HPDE6-E6E7 (cell line): Measurements from ENCODE around the gene SPRR1B.
"Not testable (repeated sequence)": the region's sequence is repeated elsewhere in the genome, so short reads cannot be mapped to it uniquely, and the experiment has no call there.

Source experiments
- DNase-seq: peaks from one replicate; pipeline ENCODE4 v3.0.0; 2011; ENCODE audit warnings: missing footprints; ENCODE audit errors: extremely low spot score

Gene SPRR1B

DNA sequence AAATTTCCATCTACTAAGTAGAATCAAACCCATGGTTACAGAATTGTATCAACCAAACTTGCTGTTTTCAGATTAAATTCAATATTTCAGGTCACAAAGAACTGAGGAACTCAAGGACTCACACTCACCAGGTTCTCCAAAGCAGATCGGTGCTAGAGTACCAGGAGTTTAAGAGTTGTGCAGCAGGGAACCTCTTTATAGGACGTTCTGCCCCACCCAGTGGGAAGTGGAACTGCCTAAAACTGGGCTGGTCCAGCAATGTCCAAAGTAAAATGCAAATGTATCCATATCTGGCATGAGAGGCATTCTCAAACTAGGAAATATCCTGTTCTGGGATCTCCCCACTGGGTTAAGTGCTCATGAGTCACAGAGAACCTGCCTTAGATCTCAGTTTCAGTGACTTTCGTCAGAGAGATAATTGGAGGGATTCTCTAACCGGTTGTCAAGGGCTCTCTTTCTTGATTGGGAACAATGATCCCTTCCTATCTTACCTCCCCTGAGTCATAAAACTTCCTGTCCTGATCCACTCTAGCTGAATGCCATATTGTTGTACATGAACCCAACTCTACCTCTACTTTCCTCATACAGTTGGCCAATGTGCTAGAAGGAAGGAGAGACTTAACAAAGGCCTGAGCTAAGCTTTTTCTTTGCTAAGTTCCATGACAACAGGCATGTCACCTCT, 10.1 kb downstream of the SPRR1B start, which contains the start of gene SPRR2D:
TSS of gene SPRR2D (minus strand) at position 171 of the 682 bp plus-strand sequence. CDS start 774 bp downstream, outside the sequence.
- no peak for DNase-seq

DNA sequence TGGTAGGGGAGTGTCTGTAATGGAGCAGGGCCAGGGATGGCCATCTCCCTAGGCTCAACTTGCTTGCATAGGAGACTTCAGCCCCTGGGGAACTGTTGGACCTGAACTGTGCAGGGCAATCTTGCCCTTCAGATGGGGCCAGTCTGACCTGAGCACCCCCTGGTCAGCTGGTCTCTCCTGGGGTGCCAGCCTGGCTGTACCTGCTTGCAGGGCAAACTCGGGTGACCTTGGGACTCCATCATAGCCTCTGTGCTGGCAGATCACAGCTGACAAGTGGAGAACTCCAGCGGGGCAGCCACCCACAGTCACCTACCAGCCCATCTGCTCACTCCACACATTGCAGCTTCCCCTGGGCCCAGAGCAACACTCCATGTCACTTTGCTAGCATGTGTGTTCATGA, 18.2 kb downstream of the SPRR1B start:
- DNase-seq: no peak

DNA sequence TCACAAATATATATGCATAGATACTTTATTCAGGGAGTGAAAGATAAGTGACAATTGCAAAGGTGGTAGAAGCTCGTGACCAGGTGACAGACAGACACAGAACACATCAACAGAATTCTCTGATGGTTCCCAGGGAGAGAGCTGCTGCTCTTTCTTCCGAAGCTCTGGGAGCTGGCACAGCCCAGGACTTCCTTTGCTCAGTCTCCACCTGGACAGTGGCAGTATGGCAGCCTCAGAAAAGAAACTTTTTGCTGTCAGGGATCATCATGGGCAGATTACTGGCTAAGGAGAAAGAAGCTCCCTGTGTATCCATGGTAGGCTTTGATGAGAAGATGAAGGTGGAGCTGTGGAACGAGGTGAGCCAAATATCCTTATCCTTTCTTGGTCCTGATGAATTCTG, 25.1 kb downstream of the SPRR1B start:
- DNase-seq: not testable (repeated sequence)

DNA sequence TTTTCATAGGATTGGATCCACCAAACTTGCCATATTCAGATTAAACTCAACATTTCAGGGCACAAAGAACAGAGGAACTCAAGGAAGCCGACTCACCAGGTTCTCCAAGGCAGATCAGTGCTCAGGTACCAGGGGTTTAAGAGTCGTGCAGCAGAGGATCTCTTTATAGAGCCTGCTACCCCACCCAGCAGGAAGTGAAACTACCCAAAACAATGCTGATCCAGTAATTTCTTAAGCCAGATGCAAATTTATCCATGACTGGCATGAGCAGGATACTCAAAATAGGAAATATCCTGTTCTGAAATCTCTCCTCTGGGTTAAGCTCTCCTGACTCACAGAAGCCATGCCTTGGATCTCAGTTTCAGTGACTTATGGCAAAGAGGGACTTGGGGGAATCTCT, 26.4 kb downstream of the SPRR1B start, which contains the start of gene SPRR2A:
TSS of gene SPRR2A (minus strand) at position 138 of the 400 bp plus-strand sequence. CDS start 777 bp downstream, outside the sequence.
- no peak for DNase-seq

DNA sequence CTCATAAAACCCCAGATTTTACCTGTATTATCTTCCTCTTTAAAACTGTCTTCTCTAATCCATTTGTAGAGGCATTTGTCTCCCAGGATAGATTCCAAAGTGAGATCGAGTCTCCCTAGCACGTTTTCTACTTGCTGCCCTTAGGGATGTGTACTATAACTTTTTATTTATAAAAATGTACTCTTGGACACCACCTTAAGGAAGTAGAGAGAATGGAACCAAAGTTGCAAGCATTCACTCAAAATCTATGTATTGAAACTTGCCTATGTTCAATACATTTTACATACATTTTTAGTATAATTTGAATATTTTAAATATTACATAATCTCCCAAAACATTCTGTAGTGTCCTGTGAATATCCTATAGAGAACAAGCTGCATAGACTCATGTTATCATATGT, 27.2 kb downstream of the SPRR1B start:
- no peak for DNase-seq

DNA sequence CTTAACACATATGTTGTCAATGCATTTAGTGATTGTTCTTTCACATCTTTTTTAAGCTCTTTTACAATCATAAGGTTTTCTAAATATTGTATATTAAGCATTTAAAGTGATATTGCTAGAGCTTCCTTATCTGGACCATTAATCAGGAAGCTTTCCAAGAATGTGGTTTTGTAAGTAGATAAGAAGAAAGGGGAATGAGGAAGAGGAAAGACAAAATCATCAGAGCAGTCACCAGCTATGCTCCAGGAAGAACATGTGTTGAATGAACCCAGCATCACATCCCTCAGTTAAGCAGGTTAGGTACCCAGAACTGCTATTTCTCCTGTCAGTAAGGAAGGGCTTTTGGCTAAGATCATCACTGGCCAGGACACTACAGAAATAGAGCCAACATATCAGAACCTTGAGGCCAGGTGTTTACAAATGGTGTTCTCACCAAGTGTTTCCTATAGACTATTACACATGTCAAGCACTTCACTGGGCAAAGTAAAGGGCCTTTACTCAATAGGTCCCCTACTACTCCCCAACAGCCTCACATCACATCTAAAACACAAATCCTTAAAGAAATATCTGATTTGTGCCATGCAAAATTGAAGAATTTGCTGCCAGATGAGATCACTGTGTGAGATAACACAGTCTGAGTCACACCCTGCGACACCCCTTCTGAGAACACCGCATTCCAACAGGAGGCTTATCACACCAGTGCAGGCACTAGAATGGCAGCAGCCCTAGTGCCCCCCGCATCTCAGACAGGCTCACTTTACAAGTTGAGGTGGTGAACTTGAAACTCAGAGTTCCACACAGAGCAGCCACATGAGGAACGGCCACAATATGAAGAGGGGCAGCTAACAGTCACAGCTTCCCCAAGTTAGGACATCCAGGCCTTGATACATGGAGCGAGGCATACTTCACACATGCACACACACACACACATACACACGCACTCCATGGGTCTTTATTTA, 28.1 kb downstream of the SPRR1B start:
- DNase-seq: peak; percentile 12

DNA sequence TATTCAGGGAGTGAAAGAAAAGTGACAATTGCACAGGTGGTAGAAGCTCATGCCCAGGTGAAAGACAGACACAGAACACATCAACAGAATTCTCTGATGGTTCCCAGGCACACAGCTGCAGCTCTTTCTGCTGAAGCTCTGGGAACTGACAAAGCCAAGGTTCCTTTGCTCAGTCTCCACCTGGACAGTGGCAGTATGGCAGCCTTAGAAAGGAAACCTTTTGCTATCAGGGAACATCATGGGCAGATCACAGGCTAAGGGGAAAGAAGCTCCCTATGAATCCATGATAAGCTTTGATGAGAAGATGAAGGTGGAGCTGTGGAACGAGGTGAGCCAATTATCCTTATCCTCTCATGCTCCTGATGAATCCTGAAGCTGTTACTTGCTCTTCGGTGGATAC, 39.2 kb downstream of the SPRR1B start:
- DNase-seq: no peak

DNA sequence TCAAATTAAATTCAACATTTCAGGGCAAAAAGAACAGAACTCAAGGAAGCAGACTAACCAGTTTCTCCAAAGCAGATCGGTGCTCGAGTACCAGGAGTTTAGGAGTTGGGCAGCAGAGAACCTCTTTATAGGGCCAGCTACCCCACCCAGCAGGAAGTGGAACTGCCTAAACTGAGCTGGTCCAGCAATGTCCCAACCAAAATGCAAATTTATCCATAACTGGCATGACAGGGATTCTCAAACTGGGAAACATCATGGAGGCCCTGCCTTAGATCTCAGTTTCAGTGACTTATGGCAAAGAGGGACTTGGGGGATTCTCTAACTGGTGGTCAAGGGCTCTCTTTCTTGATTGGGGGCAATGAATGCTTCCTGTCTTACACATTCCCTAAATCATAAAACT, 40.5 kb downstream of the SPRR1B start, which contains the start of gene SPRR2B:
TSS of gene SPRR2B (minus strand) at position 101 of the 400 bp plus-strand sequence. CDS start 772 bp downstream, outside the sequence.
- no peak for DNase-seq

DNA sequence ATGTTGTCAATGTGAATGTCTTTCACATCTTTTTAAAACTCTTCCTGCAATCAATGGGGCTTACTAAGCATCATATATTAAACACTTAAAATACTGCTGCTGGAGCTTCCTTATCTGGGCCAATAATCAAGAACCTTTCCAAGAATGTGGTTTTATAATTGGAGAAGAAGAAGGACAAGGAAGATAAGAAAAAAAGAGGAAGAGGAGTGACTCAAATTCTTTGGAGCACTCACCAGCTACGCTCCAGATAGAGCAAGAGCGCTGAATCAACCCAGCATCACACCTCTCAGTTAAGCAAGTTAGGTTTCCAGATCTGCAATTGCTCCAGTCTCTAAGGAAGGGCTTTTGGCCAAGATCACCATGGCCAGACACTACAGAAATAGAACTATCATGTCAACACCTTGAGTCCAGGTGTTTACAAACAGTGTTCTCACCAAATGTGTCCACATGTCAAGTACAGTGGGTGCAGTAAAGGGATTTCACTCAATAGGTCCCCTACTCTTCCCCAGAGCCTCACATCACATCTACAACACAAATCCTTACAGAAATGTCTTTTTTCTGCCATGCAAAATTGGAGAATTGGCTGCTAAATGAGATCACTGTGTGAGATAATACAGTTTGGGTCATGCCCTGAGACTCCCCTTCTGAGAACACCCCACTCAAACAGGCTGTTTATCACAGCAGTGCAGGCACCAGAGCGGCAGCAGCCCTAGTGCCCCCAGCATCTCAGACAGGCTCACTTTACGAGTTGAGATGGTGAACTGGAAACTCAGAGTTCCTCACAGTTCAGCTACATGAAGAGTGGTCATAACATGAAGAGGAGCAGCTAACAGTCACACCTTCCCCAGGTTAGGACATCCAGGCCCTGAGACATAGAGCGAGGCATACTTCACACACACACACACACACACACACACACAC, 42.1 kb downstream of the SPRR1B start:
- no peak for DNase-seq

DNA sequence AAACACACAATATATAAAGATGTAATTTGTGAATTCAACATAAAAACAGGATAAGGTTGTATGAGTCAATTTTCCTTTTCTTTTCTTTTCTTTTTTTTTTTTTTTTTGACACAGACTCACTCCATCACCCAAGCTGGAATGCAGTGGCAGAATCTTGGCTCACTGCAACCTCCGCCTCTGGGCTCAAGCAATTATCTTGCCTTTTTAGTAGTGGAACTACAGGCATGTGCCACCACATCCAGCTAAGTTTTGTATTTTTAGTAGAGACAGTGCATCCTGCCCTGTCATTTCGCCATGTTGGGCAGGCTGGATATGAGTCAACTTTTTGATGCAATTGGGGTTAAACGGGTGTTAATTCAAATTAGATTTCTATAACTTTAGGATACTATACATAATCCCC, 50.7 kb downstream of the SPRR1B start:
- DNase-seq: no peak
